Measurements from ENCODE around the gene CAPN1.

CAPN1 gene

DNA sequence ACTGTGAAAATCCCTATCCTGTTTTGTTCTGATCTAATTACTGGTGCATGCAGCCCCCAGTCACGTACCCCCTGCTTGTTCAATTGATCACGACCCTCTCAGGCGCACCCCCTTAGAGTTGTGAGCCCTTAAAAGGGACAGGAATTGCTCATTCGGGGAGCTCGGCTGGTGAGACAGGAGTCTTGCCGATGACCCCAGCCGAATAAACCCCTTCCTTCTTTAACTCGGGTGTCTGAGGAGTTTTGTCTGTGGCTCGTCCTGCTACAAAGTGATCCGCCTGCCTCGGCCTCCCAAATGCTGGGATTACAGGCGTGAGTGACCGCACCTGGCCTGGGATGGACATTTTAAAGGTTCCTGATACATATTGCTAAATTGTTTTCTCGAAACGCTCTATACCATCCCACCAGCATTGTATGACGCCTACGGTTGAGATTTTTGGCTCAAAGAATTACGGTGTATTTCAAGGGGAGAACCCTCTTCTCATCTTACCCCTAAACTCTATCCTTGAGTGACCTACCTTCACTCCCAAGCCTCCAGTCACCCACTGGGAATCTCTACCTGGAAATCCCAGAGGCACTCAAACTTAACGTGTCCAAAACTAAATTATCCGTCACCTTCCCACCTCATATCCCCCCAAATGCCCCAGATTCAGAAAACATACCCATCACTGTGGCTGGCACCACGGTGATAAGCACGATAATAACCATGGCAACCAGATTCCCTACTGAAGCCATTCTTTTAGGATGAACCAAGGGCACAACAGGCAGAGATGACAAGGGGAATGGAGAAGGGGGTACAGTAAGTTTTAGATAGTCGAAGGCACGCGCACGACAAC is 79.2 kb downstream of the CAPN1 start:
- no peak for DNase-seq (ENCODE audit: low read depth in 2 of 2)
